ENCODE data around the gene TTC7B. TPM values are rescaled to one million over a fixed set of nuclear protein-coding genes. Genes with fewer than 3 reads are reported as not detected.
A peak's percentile ranks its signal among the peaks of the same experiment; 100 is the strongest.

Gene TTC7B
- total RNA-seq, 1 donor from 2014 or later = 46.6 TPM

DNA sequence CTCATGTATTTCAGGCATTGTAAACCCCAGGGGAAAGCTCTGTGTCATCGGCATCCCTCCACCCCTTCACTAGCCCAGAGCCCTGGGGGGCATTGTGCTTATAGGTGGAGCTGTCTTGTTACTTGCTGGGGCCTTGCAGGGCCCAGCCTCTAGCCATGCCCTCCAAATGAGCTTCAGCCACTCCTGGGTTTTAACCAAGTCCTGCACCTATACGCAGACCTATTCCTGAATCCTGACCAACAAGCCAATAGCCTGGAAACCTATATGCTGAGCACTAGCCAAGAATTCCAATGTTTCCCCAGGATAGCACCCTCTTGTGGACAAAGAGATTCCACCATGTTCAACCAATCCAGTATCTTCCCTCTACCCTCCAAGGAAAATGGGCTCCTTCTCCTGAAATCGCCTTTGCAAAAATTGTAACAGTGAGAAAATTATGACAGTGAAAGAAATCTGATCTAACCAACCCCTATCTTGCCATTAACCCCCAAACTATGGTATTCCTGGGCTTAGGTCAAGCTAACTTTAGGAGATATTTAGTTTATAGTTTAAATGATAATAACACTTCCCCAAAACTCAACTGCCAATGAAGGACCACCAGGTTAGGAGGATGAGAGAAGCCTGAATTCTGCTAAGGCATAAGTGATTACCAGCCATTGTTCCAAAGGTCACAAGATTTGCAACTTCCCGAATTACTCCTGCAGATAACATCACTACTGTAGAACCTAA lies 55.5 kb downstream of the TTC7B start:
- no peak overlapping the region for H3K27ac Mint-ChIP-seq
- DNase-seq (ENCODE audit: low spot score, unreplicated experiment) = no peak
- H3K4me3 Mint-ChIP-seq (ENCODE audit: low read depth) = no peak overlapping the region
- H3K27me3 Mint-ChIP-seq = peaks cover 12% of the 10 kb centered on the region
- peaks cover 11% of the 10 kb centered on the region for H3K9me3 Mint-ChIP-seq (ENCODE audit: low read depth)
- H3K36me3 Mint-ChIP-seq (ENCODE audit: insufficient read depth) = peaks cover 13% of the 10 kb centered on the region
- TF ChIP-seq CTCF (IDR thresholded peaks at IDR 0.05; ENCODE audit: unreplicated experiment) = peak; percentile 65
- H3K4me1 Mint-ChIP-seq (ENCODE audit: low read depth) = peaks cover 3% of the 10 kb centered on the region

GRCh38 chr14:90760078-90760444 lies 56.2 kb downstream of the TTC7B start:
- Mint-ChIP-seq H3K4me1 (ENCODE audit: low read depth) (peaks cover 3% of the 10 kb centered on the region), H3K4me3 (ENCODE audit: low read depth) (no peak overlapping the region), H3K27ac (no peak overlapping the region), H3K9me3 (ENCODE audit: low read depth) (peaks cover 11% of the 10 kb centered on the region), H3K36me3 (ENCODE audit: insufficient read depth) (peaks cover 10% of the 10 kb centered on the region), H3K27me3 (peaks cover 12% of the 10 kb centered on the region)
- no peak for TF ChIP-seq CTCF (IDR thresholded peaks at IDR 0.05; ENCODE audit: unreplicated experiment)
- DNase-seq (ENCODE audit: low spot score, unreplicated experiment) = no peak

DNA sequence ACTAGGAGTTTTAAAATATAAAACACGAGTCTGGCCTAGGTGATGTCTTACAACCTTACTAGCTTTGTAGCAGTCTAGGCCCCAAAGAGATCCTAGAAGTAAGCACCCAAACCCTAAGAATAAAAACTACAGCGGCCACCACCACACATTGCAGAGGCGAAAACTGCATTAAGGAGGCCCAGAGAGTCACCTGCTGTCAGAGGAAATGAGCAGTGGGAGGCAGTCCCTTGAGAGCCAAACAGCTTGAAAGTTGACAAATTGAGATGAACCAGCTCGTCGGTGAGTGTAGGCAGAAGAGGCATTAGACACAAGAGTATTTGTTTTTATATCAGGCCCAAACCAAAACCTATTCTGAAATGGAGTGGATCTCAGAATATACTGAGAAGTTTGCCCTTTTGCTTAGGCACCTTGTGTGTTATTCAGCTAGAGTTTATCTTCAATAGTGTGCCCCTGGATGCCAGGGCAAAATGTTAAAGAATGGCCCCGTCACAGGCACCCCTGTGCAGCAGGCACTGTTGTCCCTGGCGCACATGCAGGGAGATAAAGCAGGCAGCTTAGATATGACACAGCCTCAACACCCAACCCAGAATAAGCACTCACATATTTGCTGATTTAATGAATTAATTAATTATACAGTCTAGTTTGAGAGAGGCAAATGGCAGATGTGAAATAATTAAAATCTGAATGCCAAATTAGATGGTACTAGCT lies 56.7 kb downstream of the TTC7B start:
- no peak overlapping the region for H3K4me3 Mint-ChIP-seq (ENCODE audit: low read depth)
- H3K27ac Mint-ChIP-seq = no peak overlapping the region
- no peak for TF ChIP-seq CTCF (IDR thresholded peaks at IDR 0.05; ENCODE audit: unreplicated experiment)
- no peak for DNase-seq (ENCODE audit: low spot score, unreplicated experiment)
- H3K36me3 Mint-ChIP-seq (ENCODE audit: insufficient read depth) = peaks cover 8% of the 10 kb centered on the region
- H3K4me1 Mint-ChIP-seq (ENCODE audit: low read depth) = peaks cover 3% of the 10 kb centered on the region
- peaks cover 12% of the 10 kb centered on the region for H3K27me3 Mint-ChIP-seq
- peaks cover 11% of the 10 kb centered on the region for H3K9me3 Mint-ChIP-seq (ENCODE audit: low read depth)

GRCh38 chr14:90758959-90759358 lies 57.3 kb downstream of the TTC7B start:
- H3K36me3 Mint-ChIP-seq (ENCODE audit: insufficient read depth) = peaks cover 6% of the 10 kb centered on the region
- peaks cover 12% of the 10 kb centered on the region for H3K27me3 Mint-ChIP-seq
- no peak overlapping the region for H3K27ac Mint-ChIP-seq
- no peak for DNase-seq (ENCODE audit: low spot score, unreplicated experiment)
- H3K9me3 Mint-ChIP-seq (ENCODE audit: low read depth) = peaks cover 9% of the 10 kb centered on the region
- TF ChIP-seq CTCF (IDR thresholded peaks at IDR 0.05; ENCODE audit: unreplicated experiment) = no peak
- H3K4me3 Mint-ChIP-seq (ENCODE audit: low read depth) = no peak overlapping the region
- peaks cover 3% of the 10 kb centered on the region for H3K4me1 Mint-ChIP-seq (ENCODE audit: low read depth)

DNA sequence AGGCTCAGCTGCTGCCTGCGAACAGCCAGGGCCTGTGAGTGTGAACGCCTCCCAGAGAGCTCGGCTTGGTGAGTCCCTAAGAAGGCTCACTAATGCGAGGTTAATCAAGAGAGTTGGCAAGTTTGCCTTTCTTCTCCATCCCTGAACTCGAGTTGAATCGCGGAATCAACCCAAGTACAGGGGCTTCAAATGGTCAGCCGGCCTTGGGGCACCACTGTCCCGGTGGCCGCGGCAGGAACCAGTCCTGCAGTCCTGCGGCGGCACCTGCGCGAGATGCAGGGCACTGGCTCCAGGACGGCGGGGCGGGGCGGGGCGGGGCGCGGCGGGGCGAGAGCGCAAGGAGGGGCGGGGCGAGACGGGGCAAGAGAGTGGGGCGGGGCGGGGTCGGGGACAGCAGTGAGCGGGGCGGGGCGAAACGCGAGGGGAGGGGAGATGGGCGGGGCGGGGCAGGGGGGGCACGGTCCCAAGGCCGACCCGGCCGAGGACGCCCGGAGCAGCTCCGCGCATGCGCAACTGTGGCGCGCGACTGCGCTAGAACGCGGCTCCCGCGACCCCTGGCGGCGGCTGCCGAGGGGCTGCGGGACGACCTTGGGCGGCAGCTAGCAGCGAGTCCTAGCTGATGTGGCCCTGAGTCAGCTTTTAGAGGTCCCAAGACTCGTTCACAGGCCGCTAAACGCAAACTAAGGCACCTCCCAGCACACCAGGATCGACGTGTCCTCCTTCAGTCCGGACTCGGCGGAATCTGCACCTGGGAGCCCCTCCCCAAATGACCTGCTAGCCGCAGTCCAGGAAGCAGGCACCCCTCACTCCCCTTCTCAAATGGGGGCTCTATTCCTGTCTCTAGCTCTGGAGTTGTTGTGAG lies 58.0 kb downstream of the TTC7B start:
- Mint-ChIP-seq H3K36me3 (ENCODE audit: insufficient read depth) (peaks cover 3% of the 10 kb centered on the region), H3K27me3 (peaks cover 12% of the 10 kb centered on the region), H3K9me3 (ENCODE audit: low read depth) (peaks cover 6% of the 10 kb centered on the region), H3K27ac (no peak overlapping the region), H3K4me1 (ENCODE audit: low read depth) (peaks cover 3% of the 10 kb centered on the region), H3K4me3 (ENCODE audit: low read depth) (peak overlapping the region; percentile 62)
- peak; percentile 95 for DNase-seq (ENCODE audit: low spot score, unreplicated experiment)
- peak; percentile 94 for TF ChIP-seq CTCF (IDR thresholded peaks at IDR 0.05; ENCODE audit: unreplicated experiment)
